HG02610 (cell line): ENCODE measurements around the gene TFAP2D.

Source experiments
- ATAC-seq: cut with Tn5 transposase; IDR thresholded peaks from one replicate; pipeline ENCODE4 v1.9.1; 2021; ENCODE audit warnings: mild to moderate bottlenecking, moderate library complexity; ENCODE audit not compliant: unreplicated experiment

Gene TFAP2D

GRCh38 chr6:50718566-50718965 lies 5.2 kb downstream of the TFAP2D start:
- no peak for ATAC-seq

GRCh38 chr6:50720623-50721022 lies 7.3 kb downstream of the TFAP2D start:
- ATAC-seq, result no peak

- no peak for ATAC-seq
Observed at GRCh38 chr6:50721978-50722377, 8.7 kb downstream of the TFAP2D start.

DNA sequence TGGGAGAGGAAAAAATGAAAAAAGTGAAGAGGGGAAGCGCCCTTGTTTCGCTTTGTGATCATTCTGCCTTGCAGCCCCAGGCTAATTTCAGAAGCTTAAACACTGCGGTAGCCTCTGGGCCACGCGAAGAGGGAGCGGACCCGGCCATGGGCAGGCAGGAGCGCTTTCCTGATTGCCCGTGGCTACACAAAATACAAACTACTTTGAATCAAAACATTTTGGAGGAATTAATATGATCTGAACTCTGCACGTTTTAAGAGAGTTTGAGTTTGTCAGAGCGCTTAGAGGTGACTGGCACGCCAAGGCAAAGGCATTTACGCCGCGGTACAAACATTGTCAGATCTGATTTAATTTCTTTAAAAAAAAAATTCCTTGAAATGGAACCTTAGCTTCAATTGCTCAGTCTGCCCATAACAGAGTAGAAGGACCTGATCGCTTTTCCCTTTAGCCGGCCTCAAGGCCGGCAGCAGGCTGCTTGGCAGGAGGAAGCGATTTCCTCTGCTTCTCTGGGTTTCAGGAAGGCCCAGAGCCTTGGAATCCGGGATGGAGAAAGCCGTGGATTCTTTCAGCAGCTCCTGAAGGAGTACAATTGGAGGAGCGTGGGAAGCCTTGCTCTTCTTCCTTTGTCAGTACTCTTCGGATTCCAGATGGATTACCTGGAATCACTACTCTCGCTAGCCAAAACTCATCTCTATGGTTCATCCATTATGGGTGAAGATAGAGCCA lies 9.7 kb downstream of the TFAP2D start:
- ATAC-seq, result no peak

- no peak for ATAC-seq
Observed at GRCh38 chr6:50724381-50725124, 11.2 kb downstream of the TFAP2D start.

- no peak for ATAC-seq
Observed at GRCh38 chr6:50734488-50734887, 21.2 kb downstream of the TFAP2D start.

- no peak for ATAC-seq
Observed at GRCh38 chr6:50742161-50742560, 28.8 kb downstream of the TFAP2D start.

DNA sequence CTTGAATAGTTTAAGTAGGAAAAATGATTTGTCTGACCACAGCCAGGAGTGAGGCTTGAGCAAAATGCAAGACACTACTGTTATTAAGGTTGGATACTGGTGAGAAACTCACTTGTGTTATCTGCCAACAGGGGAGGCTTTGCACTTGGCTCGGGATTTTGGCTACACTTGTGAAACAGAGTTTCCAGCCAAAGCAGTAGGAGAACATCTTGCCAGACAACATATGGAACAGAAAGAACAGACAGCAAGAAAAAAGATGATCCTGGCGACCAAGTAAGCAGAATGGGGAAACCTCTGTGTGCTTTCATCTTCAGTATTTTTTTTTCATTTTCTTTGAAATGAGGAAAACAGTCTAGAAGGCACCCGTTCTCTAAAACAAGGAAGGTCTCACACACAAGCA lies 31.6 kb downstream of the TFAP2D start:
- ATAC-seq, result no peak

DNA sequence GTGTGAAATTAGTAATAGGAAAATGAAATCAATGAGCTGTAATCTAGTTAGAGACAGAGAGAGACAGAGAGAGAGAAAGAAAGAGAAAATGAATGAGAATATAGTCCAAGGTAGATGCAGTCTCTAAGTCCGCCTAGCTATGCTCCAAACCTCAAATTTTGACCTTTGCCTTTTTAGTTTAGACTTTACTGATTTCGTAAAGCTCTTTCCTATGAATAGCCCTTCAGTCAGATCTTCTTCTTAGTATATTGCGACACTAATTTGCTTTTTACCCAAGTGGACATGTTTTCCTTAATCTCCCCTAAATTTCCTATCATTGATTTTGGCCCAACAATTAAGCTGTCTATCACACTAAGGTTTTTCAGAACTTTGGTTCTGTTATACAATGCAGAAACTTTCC lies 49.5 kb downstream of the TFAP2D start:
- no peak for ATAC-seq

DNA sequence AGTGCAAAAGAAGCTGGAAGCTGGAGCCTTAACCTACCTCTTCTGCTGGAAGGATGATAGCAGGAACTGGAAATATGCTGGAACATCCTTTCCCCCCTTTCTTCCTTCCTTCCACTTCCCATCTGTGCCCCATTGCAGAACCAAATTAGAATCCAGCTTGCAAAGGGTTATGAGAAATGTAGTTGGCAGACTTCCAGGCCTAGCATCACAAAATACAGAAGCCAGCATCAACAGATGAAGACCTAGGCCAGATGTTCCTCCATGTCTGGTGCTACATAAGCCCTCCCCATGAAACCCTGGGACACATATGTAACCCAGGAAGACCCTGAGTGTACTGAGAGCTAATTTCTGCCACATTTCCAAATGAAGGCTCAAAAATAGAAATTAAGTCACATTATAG lies 65.4 kb downstream of the TFAP2D start:
- ATAC-seq, result no peak

- no peak for ATAC-seq
Observed at GRCh38 chr6:50780382-50780781, 67.1 kb downstream of the TFAP2D start.

GRCh38 chr6:50785921-50786320 lies 72.6 kb downstream of the TFAP2D start:
- no peak for ATAC-seq

DNA sequence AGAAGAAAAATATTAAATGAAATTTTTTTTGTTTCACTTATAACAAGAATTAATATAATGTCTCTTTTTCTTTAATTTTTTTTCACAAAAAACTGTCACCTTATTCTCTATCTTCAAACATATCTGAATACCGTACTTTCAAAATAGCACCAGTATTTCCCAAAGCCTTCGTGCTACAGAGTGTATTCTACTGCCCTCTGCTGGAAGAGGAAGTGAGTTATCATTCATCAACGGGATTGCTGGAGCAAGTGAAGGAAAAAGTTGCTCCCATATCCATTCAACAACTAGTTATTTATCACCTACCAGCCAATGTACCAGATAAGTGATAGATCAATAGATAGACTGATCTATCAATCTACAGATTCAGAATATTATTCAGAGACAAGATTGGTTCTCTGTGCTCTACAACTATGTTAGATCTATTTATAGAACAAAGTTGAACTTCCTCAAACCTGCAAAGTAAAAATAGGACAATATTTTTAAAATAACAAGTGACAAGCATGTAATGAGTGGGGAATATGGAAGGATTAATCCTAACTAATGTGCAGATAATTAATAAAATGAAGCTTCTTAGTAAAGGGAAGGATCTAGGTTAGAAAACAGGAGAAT lies 78.7 kb downstream of the TFAP2D start:
- no peak for ATAC-seq

- no peak for ATAC-seq
Observed at GRCh38 chr6:50792771-50793170, 79.4 kb downstream of the TFAP2D start.

DNA sequence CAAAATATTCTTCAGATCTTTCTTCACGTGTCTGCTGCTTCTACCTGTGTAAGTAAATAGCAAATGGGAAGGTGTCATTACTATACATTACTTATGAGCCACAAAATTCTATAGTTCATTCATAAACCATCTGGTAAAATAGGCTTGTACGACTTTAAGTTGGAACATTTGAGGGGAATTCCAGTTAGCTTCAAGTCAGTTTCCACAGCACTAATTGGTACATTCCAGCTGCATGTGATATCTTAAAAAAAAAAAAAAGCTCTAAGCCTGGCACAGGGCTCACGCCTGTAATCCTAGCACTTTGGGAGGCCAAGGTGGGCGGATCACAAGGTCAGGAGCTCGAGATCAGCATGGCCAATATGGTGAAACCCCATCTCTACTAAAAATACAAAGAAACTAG lies 82.2 kb downstream of the TFAP2D start:
- ATAC-seq, result no peak

DNA sequence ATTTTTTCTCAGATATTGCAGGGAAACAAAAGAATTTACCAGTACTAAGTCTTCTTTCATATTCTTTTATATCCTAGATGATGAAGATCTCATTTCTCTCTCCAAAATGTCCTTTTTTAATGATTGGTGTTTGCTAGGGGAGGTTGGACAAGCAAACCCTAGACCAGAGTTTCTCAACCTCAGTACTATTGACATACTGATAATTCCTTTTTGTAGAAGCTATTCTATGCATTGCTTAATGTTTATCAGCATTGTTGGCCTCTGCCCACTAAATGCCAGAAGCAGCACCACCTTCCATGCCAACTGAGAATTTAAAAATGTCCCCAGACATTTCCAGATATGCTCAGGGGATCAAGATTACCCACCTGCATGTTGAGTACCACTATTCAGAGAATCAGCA lies 91.0 kb downstream of the TFAP2D start:
- no peak for ATAC-seq

DNA sequence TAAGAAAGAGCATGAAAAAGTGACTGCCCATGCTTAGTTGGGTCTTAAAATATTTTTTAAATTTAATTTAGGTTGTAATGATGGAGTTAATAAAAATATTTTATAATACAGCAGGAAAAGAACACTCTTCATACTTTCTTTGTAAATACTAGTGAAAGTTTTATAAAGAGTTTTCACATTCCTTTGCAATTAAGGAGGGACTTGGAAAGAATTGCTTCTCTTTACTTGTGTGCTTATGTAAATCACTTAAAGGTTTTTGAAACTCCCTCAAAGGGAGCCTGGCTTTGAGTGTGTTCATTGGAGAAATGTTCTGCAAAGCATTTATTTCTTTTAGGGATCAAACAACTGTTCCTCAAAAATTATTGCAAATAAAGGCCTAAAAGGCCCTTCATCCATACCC lies 93.7 kb downstream of the TFAP2D start:
- ATAC-seq, result no peak

GRCh38 chr6:50815436-50816114 lies 102.2 kb downstream of the TFAP2D start:
- peak; percentile 61 for ATAC-seq

GRCh38 chr6:50816115-50816675 lies 102.9 kb downstream of the TFAP2D start:
- ATAC-seq, result peak; percentile 67

GRCh38 chr6:50816947-50817645 lies 103.8 kb downstream of the TFAP2D start:
- ATAC-seq, result no peak

GRCh38 chr6:50817646-50817950 lies 104.3 kb downstream of the TFAP2D start:
- no peak for ATAC-seq
